Stimulated activated CD4-positive, alpha-beta T cell treated with anti-CD3 and anti-CD28 coated beads, Interleukin-2, amount 100 ng/mL, for 48 hours (primary cell): ENCODE data around the gene ARHGEF4.

Experiments used
- DNase-seq, 2 donors: peaks; one replicate each; pipeline ENCODE4 v3.0.0-alpha.2; 2020

ARHGEF4 gene

GRCh38 chr2:130837175-130837810 lies 579 bp downstream of the ARHGEF4 start:
- DNase-seq: no peak

GRCh38 chr2:130837811-130838565 lies 1.3 kb downstream of the ARHGEF4 start:
- no peak for DNase-seq

GRCh38 chr2:130839011-130839780 lies 2.5 kb downstream of the ARHGEF4 start:
- no peak for DNase-seq

GRCh38 chr2:130840506-130840905 lies 3.8 kb downstream of the ARHGEF4 start:
- no peak for DNase-seq

GRCh38 chr2:130841741-130842365 lies 5.1 kb downstream of the ARHGEF4 start:
- DNase-seq: no peak

- DNase-seq: no peak
Measured at GRCh38 chr2:130842770-130843169, 6.1 kb downstream of the ARHGEF4 start.

- DNase-seq: no peak
Measured at GRCh38 chr2:130843321-130843985, 6.7 kb downstream of the ARHGEF4 start.

- no peak for DNase-seq
Measured at GRCh38 chr2:130844161-130844560, 7.4 kb downstream of the ARHGEF4 start.

- DNase-seq: no peak
Measured at GRCh38 chr2:130845505-130846085, 8.9 kb downstream of the ARHGEF4 start.

- no peak for DNase-seq
Measured at GRCh38 chr2:130846233-130846632, 9.5 kb downstream of the ARHGEF4 start.

GRCh38 chr2:130846686-130847375 lies 10.1 kb downstream of the ARHGEF4 start:
- DNase-seq: no peak

- no peak for DNase-seq
Measured at GRCh38 chr2:130847776-130848525, 11.2 kb downstream of the ARHGEF4 start.

- DNase-seq: no peak
Measured at GRCh38 chr2:130848526-130849210, 12.0 kb downstream of the ARHGEF4 start.

- DNase-seq: no peak
Measured at GRCh38 chr2:130849896-130850787, 13.4 kb downstream of the ARHGEF4 start.

- no peak for DNase-seq
Measured at GRCh38 chr2:130850788-130851623, 14.3 kb downstream of the ARHGEF4 start.

GRCh38 chr2:130851624-130852382 lies 15.1 kb downstream of the ARHGEF4 start:
- DNase-seq: no peak

GRCh38 chr2:130852521-130853115 lies 15.9 kb downstream of the ARHGEF4 start:
- no peak for DNase-seq
